ENCODE results near the gene ITGA7. TPM values are rescaled to one million over a fixed set of nuclear protein-coding genes. Genes with fewer than 3 reads are reported as not detected.

The ITGA7 gene
- total and polyA plus RNA-seq, 9 donors: 4.9 to 69.6 (median 25.9) TPM

- Histone ChIP-seq H3K27me3 (no peaks in the 10 kb centered on the region), H3K9me3 (peaks cover 0 to 4% of the 10 kb centered on the region in 2 donors), H3K27ac (no peak overlapping the region), H3K4me1 (ENCODE audit: insufficient read depth) (peaks cover 3% of the 10 kb centered on the region), H3K4me3 (no peak overlapping the region), H3K36me3 (no peaks in the 10 kb centered on the region)
- intact Hi-C loops (cut with DNase I): no loop called here
- WGBS, 3 donors: 90 to 94% (median 92%) methylated on average over 5 of the region's 5 CpGs
- no peak for DNase-seq
- no peak for TF ChIP-seq EP300 (IDR thresholded peaks at IDR 0.05)
- TF ChIP-seq POLR2A (IDR thresholded peaks at IDR 0.05): no peak
- TF ChIP-seq, protein P1, sequence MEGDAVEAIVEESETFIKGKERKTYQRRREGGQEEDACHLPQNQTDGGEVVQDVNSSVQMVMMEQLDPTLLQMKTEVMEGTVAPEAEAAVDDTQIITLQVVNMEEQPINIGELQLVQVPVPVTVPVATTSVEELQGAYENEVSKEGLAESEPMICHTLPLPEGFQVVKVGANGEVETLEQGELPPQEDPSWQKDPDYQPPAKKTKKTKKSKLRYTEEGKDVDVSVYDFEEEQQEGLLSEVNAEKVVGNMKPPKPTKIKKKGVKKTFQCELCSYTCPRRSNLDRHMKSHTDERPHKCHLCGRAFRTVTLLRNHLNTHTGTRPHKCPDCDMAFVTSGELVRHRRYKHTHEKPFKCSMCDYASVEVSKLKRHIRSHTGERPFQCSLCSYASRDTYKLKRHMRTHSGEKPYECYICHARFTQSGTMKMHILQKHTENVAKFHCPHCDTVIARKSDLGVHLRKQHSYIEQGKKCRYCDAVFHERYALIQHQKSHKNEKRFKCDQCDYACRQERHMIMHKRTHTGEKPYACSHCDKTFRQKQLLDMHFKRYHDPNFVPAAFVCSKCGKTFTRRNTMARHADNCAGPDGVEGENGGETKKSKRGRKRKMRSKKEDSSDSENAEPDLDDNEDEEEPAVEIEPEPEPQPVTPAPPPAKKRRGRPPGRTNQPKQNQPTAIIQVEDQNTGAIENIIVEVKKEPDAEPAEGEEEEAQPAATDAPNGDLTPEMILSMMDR (IDR thresholded peaks at IDR 0.05): no peak
These were observed 60.7 kb downstream of the ITGA7 start for GRCh38 chr12:55647027-55647426.

DNA sequence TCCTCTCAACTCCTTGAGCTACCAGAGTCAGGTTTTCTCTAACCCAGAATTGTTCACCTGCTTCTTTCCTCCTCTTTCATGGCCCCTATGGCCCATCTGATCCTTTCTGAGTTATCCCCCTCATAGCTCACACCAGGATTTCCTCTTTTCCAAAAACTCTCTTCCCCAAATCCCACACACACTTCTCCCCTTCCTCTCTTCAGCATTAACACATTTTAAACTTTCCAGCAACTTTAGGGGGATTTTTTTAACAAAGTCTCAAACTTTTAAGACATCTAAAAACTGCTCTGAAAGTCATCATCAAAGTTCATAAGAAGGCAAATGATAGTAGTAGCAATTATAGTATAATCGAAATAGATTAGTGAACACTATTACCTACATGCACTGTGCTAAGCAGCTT, 63.1 kb downstream of the ITGA7 start:
- H3K4me1 ChIP-seq (ENCODE audit: insufficient read depth): peaks cover 3% of the 10 kb centered on the region
- TF ChIP-seq POLR2A (IDR thresholded peaks at IDR 0.05): no peak
- no peak for TF ChIP-seq EP300 (IDR thresholded peaks at IDR 0.05)
- TF ChIP-seq, protein P1 (IDR thresholded peaks at IDR 0.05): no peak
- intact Hi-C loops (cut with DNase I): no loop called here
- peaks cover 0 to 4% of the 10 kb centered on the region in 2 donors for H3K9me3 ChIP-seq
- H3K4me3 ChIP-seq: no peak overlapping the region
- no peaks in the 10 kb centered on the region for H3K27me3 ChIP-seq
- no peak for DNase-seq
- no peak overlapping the region for H3K27ac ChIP-seq
- H3K36me3 ChIP-seq: no peaks in the 10 kb centered on the region
- WGBS, 3 donors: 87 to 98% (median 91%) methylated on average over 1 of the region's 1 CpG

DNA sequence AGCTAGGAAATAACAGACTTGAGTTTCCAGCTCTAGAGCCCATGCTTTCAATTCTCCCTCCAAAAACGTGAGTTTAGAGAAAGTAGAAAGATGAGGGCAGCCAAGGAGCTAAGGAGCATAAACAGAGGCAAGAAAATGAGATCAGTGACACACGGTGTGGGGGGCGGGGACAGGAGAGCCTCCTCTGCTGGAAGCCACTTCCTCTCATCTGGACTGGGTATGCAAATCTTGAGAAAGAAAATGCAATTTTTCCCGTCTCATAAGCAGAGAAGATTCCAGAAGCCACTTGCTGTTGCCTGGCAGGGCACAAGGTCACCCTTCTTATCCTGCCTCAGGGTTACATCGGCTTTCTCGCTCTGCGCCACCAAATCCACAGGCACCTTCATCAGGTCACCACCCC, 65.0 kb downstream of the ITGA7 start:
- no peak for TF ChIP-seq EP300 (IDR thresholded peaks at IDR 0.05)
- TF ChIP-seq, protein P1 (IDR thresholded peaks at IDR 0.05): no peak
- 68 to 77% (median 70%) methylated on average over 7 of the region's 7 CpGs for WGBS, 3 donors
- intact Hi-C loops (cut with DNase I): no loop called here

DNA sequence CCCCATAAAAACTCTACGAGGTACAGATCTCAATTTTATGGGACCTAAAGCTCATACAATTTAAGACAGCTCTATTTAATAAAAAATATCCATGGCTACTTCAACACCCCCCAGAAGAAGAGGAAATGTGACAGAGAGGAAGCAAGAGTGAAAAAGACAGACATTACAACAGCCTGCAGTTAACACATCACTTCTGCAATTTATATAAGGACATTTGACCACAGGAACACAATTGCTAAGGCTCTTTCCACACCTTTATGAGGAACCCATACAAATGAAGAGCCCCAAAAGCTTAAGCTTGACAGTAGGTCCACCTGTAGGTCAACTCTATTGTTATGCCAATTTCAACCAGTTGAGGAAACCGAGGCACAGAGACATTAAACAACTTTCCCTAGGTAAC, 65.4 kb downstream of the ITGA7 start:
- no peak overlapping the region for H3K27ac ChIP-seq
- peaks cover 3% of the 10 kb centered on the region for H3K4me1 ChIP-seq (ENCODE audit: insufficient read depth)
- no peak for TF ChIP-seq POLR2A (IDR thresholded peaks at IDR 0.05)
- TF ChIP-seq EP300 (IDR thresholded peaks at IDR 0.05): no peak
- H3K9me3 ChIP-seq: peaks cover 0 to 4% of the 10 kb centered on the region in 2 donors
- intact Hi-C loops (cut with DNase I): no loop called here
- no peak overlapping the region for H3K4me3 ChIP-seq
- 34 to 76% (median 54%) methylated on average over 2 of the region's 2 CpGs for whole genome bisulfite sequencing, 3 donors
- H3K27me3 ChIP-seq: no peaks in the 10 kb centered on the region
- DNase-seq: no peak
- H3K36me3 ChIP-seq: no peaks in the 10 kb centered on the region

More for the DNA sequence above, 65.0 kb downstream of the ITGA7 start:
- H3K27ac ChIP-seq: no peak overlapping the region
- DNase-seq: no peak
- H3K9me3 ChIP-seq: peaks cover 0 to 4% of the 10 kb centered on the region in 2 donors
- no peak overlapping the region for H3K4me3 ChIP-seq
- H3K27me3 ChIP-seq: no peaks in the 10 kb centered on the region
- H3K36me3 ChIP-seq: no peaks in the 10 kb centered on the region
- H3K4me1 ChIP-seq (ENCODE audit: insufficient read depth): peaks cover 3% of the 10 kb centered on the region

GRCh38 chr12:55641595-55641994, 66.1 kb downstream of the ITGA7 start:
- H3K4me3 ChIP-seq: no peak overlapping the region
- H3K4me1 ChIP-seq (ENCODE audit: insufficient read depth): peaks cover 3% of the 10 kb centered on the region
- no peaks in the 10 kb centered on the region for H3K27me3 ChIP-seq
- no peak for DNase-seq
- intact Hi-C loops (cut with DNase I): no loop called here
- WGBS, 3 donors: 76 to 83% (median 80%) methylated on average over 7 of the region's 7 CpGs
- H3K27ac ChIP-seq: no peak overlapping the region
- no peak for TF ChIP-seq POLR2A (IDR thresholded peaks at IDR 0.05)
- TF ChIP-seq EP300 (IDR thresholded peaks at IDR 0.05): no peak
- TF ChIP-seq, protein P1 (IDR thresholded peaks at IDR 0.05): no peak
- no peaks in the 10 kb centered on the region for H3K36me3 ChIP-seq
- H3K9me3 ChIP-seq: peaks cover 0 to 4% of the 10 kb centered on the region in 2 donors

All from ovary (tissue), 9 donors.